Ishikawa (cell line): ENCODE results near the gene WFIKKN1.

ENCODE experiments used
- FOXM1 ChIP-seq: IDR thresholded peaks from 2 replicates; pipeline ENCODE4 v1.6.1; 2012; ENCODE audit warnings: low read depth, borderline replicate concordance
- TEAD4 ChIP-seq: IDR thresholded peaks from 2 replicates; pipeline ENCODE4 v1.6.1; 2012
- YY1 ChIP-seq: IDR thresholded peaks from 2 replicates; pipeline ENCODE4 v1.6.1; 2012; ENCODE audit warnings: low read depth

DNA sequence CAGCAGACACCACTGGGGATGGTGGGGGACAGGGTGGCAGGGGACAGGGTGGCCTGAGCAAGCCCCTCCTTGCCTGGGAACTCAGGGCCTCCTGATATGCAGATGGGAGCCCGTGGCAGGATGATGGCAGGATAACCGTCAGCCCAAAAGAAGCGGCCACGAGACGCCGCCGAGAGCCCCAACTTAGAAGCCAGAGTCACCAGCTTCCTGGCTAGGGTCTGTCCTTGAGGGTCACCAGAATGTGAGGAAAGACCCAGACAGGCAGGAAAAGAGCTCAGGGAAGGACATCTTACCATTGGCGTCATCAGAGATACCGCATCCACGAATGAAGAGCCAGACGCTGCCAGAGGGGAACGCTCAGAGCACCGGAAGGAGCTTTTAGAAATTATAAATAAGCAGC is 21.5 kb upstream of the WFIKKN1 start:
- TF ChIP-seq FOXM1 (no peak), TEAD4 (no peak), YY1 (no peak)
